Stimulated activated CD8-positive, alpha-beta memory T cell treated with anti-CD3 and anti-CD28 coated beads, Interleukin-2, amount 100 ng/mL, for 48 hours (primary cell): ENCODE measurements around the gene RANBP17.

ENCODE experiments used
- DNase-seq, 2 donors: peaks; one replicate each; pipeline ENCODE4 v3.0.0-alpha.2; 2020; ENCODE audit warnings: low read depth in 2 of 2

Gene RANBP17

DNA sequence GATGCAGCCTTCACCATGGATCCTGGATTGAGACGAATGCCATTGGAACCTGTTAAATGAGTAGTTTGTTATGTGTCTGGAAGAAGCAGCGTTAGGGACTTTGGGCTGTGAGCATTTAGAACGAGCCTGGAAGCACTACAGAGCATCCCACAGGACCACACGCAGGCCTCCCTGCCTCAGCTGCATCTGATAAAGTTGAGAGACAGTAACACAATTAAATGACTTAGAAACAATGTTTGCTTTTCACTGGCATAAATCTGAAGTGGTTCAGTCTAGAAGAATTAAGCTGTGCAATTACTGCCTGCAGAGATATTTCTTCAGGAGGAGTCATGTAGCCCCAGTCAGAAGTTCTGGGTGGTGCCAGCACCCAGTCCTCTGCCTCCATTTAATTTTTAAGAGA is 437.4 kb downstream of the RANBP17 start:
- DNase-seq = no peak

- no peak for DNase-seq
Observed at GRCh38 chr5:171299851-171300250, 438.0 kb downstream of the RANBP17 start.

- no peak for DNase-seq
Observed at GRCh38 chr5:171300358-171300757, 438.5 kb downstream of the RANBP17 start.

DNA sequence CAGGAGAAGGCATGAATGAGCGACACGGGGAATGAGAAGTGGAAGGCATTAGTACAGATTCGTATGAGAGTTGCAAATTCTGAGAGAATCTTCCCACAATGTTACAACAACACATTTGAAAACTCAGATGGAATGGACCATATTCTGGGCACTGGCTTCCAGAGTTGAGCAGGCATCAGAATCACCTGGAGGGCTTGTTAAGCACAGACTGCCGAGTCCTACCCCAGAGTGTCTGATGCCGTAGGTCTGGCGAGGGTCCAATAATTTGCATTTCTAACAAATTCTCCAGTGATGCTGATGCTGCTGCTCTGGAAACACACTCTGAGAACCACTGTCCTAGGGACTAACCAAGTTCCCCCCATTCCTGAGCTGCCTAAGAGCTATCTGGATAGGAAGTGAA is 444.3 kb downstream of the RANBP17 start:
- DNase-seq = no peak

DNA sequence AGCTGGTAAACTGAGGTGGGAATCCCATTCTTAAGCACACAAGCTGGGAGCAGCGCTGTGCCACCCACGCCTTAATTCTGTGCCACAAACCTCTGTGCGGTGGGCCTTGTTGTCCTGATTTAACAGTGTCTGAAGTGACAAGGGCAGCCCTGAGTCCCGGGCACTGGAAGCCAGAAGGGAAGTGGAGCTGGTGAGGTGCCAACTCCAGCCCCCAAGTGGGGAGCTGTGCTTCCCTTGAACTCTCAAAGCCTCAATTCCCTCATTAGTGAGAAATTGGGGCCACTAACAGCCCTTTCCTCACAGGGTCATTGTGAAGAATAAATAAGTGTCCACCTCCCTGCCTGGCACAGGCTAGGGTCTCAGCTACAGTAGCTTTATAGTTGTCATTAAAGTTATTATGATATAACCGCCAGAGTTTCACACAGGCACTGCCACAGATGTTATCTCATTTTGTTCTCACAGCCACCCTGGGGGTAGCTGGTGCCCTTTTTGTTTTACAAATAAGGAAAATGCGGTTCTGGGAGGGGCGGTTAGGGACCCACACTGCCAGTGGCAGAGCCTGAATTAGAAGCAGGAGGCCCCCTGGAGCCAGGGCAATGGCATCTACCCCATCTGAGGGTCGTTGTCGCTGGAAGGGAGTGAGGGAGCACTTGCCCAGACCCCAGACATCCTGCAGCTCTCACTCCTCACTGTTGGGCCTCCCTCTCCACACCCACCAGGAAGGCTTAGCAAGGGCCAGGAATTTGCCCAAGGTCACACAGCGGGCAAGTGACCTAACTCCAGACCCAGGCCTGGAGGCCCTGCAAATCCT is 445.2 kb downstream of the RANBP17 start:
- no peak for DNase-seq

DNA sequence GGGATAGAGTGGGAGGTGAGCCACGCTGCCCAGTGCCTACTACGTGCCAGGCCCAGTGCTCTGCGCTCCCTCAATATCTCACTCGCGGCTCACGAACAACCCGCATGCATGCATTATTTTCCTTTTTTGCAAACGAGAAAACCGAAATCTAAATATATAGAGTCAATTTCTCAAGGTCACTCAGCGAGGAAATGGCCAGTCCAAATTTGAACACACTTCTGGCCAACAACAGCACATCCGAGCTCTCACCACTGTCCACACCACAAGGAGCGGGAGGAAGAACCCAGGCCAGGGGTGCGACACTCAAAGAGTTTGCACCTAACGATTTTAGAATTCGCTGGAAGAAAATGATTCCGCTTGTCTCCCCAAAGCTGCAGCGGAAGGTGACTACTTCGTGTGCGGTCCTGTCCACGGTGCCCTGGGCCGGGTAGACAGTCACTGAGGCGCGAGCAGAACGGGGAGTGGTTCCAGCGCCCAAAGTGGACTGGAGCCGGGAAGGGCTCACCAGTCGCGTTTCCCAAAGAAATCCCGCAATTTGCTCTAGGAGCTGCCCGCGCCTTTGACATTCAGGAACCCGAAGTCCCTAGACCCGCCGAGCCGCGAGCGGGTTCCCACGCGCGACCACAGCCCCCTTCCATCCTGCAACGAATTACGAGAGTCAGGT is 446.1 kb downstream of the RANBP17 start:
- no peak for DNase-seq

- no peak for DNase-seq
Observed at GRCh38 chr5:171308453-171309275, 446.8 kb downstream of the RANBP17 start, which contains the start of gene TLX3. TLX3 (plus strand) TSS chr5:171309248; CDS start chr5:171309366, 118 bp downstream.

GRCh38 chr5:171309276-171310211 is 447.7 kb downstream of the RANBP17 start:
- DNase-seq = no peak

GRCh38 chr5:171310212-171310818 is 448.5 kb downstream of the RANBP17 start:
- DNase-seq = no peak

GRCh38 chr5:171310819-171311321 is 449.1 kb downstream of the RANBP17 start:
- DNase-seq = no peak

- no peak for DNase-seq
Observed at GRCh38 chr5:171311322-171312077, 449.7 kb downstream of the RANBP17 start.

- no peak for DNase-seq
Observed at GRCh38 chr5:171312129-171312974, 450.5 kb downstream of the RANBP17 start.

DNA sequence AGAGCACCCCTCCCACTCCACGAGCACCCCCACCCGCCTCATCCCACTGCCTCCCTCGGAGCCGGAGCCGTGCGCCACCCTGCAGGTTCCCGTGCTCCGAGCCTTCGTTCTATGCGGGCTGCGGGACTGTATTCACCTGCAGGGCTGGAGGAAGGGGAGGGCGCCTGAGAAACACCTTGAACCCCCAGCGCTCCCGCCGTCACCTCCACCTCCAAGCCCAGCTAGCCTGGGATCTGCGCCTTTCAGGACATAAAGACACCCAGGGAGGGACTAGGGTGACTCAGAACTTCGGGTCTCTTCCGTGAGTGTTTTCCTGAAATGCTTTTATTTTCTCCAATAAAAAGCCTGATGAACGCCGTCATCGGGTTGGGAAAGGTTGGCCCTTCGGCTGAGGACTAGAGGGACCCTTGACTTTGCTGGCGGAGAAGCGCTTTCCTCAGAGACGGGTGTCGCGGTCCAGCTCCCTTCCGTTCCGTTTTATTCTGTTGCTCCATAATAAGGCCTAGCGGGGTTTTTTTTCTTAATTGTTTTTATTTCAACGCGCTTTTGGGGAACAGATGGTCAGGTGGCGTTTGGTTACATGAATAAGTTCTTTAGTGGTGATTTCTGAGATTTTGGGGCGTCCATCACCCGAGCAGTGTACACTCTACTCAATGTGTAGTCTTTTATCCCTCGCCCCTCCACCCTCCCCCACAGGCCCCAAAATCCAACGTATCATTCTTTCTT is 451.8 kb downstream of the RANBP17 start:
- no peak for DNase-seq

- DNase-seq = no peak
Observed at GRCh38 chr5:171314728-171315385, 453.0 kb downstream of the RANBP17 start.

DNA sequence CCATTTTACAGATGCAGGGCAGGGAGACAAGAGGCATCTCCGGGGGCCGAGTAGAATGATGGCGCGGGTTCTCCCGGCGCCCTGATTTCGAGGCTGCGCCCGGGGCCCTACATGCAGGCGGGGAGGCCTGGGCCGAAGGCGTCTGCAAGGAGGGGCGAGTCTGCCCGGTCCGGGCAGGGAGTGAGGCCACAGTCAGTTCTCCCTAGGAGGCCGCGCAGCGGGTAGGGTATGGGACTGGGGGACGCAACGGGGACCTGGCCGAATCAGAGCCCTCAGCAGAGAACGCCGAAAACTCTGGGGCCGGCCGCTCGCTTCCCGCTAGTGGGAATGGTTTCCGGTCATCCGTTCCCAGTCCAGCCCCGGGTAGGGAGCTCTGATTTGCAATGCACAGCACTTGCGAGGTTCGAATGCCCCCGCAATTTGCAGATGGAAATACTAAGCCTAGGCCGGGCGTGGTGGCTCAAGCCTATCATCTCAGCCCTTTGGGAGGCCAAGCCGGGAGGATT is 453.6 kb downstream of the RANBP17 start:
- DNase-seq = no peak

GRCh38 chr5:171315925-171316257 is 454.1 kb downstream of the RANBP17 start:
- no peak for DNase-seq

- no peak for DNase-seq
Observed at GRCh38 chr5:171316258-171317121, 454.7 kb downstream of the RANBP17 start.
